Caco-2 (cell line): Measurements from ENCODE around the gene IQGAP3. TPM values are rescaled to one million over a fixed set of nuclear protein-coding genes. Genes with fewer than 3 reads are reported as not detected.

Experiments used
- BruUV-seq: library from RNA; stranded (reverse); fragments of 400-500 nt; replicated peaks from 2 replicates; lab custom pipeline; 2021; lab: Mats Ljungman, UMichigan
- CTCF ChIA-PET: fragments of 300-600 bp; sonication (Branson Sonifier 250); formaldehyde crosslinking; loops from one replicate; lab custom pipeline; 2022; ENCODE audit warnings: antibody characterized with exemption; lab: Charles Lee
- POLR2A ChIA-PET: fragments of 300-600 bp; sonication (Branson Sonifier 250); formaldehyde crosslinking; loops from one replicate; lab custom pipeline; 2022; ENCODE audit warnings: antibody characterized with exemption; lab: Charles Lee
- DNase-seq, 2 experiments: peaks; one replicate each; pipeline versions ENCODE4 v3.0.0 to v3.0.0-alpha.2; 2020 to 2022
- H3K27me3 ChIP-seq: replicated peaks from 2 replicates; pipeline ENCODE4 v1.6.0; 2011; ENCODE audit warnings: low read length; ENCODE audit not compliant: control insufficient read depth, insufficient read depth
- H3K36me3 ChIP-seq: 2 replicates; pipeline ENCODE4 v1.5.1; 2011; ENCODE audit warnings: low read length; ENCODE audit not compliant: control insufficient read depth, insufficient read depth
- H3K4me1 ChIP-seq: fragments of 250-450 bp; sonication (Bioruptor Pico); 2 replicates; pipeline ENCODE4 v1.5.1; 2020; ENCODE audit warnings: mild to moderate bottlenecking
- H3K4me3 ChIP-seq: 2 replicates; pipeline ENCODE4 v1.5.1; 2011; ENCODE audit warnings: low read depth, mild to moderate bottlenecking, control low read depth, low read length
- H3K9me3 ChIP-seq: fragments of 250-450 bp; sonication (Bioruptor Pico); 2 replicates; pipeline ENCODE4 v1.5.1; 2020; ENCODE audit warnings: mild to moderate bottlenecking, moderate library complexity
- H3K27ac Mint-ChIP-seq: one replicate; pipeline ENCODE4 v1.8.0; 2022; ENCODE audit warnings: mixed read lengths; ENCODE audit not compliant: unreplicated experiment
- H3K27me3 Mint-ChIP-seq: one replicate; pipeline ENCODE4 v1.8.0; 2022; ENCODE audit warnings: mixed read lengths; ENCODE audit not compliant: insufficient read depth, unreplicated experiment
- H3K36me3 Mint-ChIP-seq: one replicate; pipeline ENCODE4 v1.8.0; 2022; ENCODE audit warnings: mild to moderate bottlenecking, mixed read lengths; ENCODE audit not compliant: insufficient read depth, unreplicated experiment
- H3K4me1 Mint-ChIP-seq: one replicate; pipeline ENCODE4 v1.8.0; 2022; ENCODE audit warnings: low read depth, mixed read lengths; ENCODE audit not compliant: unreplicated experiment
- H3K4me3 Mint-ChIP-seq: one replicate; pipeline ENCODE4 v1.8.0; 2022; ENCODE audit warnings: mild to moderate bottlenecking, moderate library complexity, mixed read lengths; ENCODE audit not compliant: unreplicated experiment
- H3K9me3 Mint-ChIP-seq: one replicate; pipeline ENCODE4 v1.8.0; 2022; ENCODE audit warnings: mixed read lengths; ENCODE audit not compliant: unreplicated experiment
- CTCF ChIP-seq, 2 experiments: fragments of 200-600 bp in 1 of 2; IDR thresholded peaks; 1 replicate in 1 of 2; 2 replicates in 1 of 2; pipeline versions ENCODE4 v1.5.1 to v1.8.0; 2011 to 2022; ENCODE audit warnings: antibody characterized with exemption in 1 of 2, control low read depth in 1 of 2, inconsistent platforms in 1 of 2, low read depth in 1 of 2, low read length in 1 of 2, mild to moderate bottlenecking in 1 of 2, moderate library complexity in 1 of 2; ENCODE audit not compliant: insufficient read depth in 1 of 2, severe bottlenecking in 1 of 2, unreplicated experiment in 1 of 2
- intact Hi-C: fragments of 100-400 bp; cut with micrococcal nuclease; formaldehyde crosslinking; loops from one replicate; pipeline ENCODE4 v1.10.0; 2022; ENCODE audit not compliant: unreplicated experiment
- total RNA-seq: library from RNA; stranded (reverse); gene quantifications from 2 replicates; pipeline ENCODE4 v1.2.3, GENCODE V29; 2022

The IQGAP3 gene
- total RNA-seq, 1 experiment from 2014 or later, result 37.6 TPM

DNA sequence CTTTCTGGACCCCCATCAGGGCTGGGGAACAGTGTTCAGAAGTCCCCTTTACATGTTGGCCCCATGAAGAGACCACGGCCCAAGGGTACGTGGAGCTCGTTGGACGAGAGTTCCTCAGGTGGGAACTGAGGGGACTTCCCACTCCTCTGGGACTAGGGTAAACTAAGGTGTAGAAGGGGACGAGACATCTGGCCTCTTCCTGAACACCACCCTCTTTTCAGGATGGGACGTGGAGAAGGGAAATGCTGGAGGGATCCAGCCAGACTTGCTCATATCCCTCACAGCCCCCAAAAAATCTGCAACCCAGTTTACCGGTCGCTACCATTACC is 21.3 kb upstream of the IQGAP3 start:
- H3K36me3 ChIP-seq, result peaks cover 4% of the 10 kb centered on the region; the same call in 1 of the 2 replicates
- no peaks in the 10 kb centered on the region for H3K27me3 ChIP-seq
- H3K27ac Mint-ChIP-seq, result no peak overlapping the region
- BruUV-seq, result no TSS peak
- no peaks in the 10 kb centered on the region for H3K27me3 Mint-ChIP-seq
- H3K4me3 ChIP-seq, result no peak overlapping the region
- ChIA-PET POLR2A (no interaction called here), CTCF (interaction anchor here (0.6 kb wide), 1 partner anchor 34 kb away, joined by 3 read pairs; no protein-coding TSS in a partner anchor)
- TF ChIP-seq CTCF (IDR thresholded peaks at IDR 0.05; ENCODE audit: insufficient read depth in 1 of 2, low read depth in 1 of 2, low read length in 1 of 2, severe bottlenecking in 1 of 2, unreplicated experiment in 1 of 2), result no peak
- H3K9me3 ChIP-seq, result no peaks in the 10 kb centered on the region
- peaks cover 16% of the 10 kb centered on the region for H3K4me1 Mint-ChIP-seq
- H3K4me3 Mint-ChIP-seq, result no peak overlapping the region
- no peak for DNase-seq
- intact Hi-C loops, result no loop called here
- H3K4me1 ChIP-seq, result peaks cover 8% of the 10 kb centered on the region; the same call in 1 of the 2 replicates
- peaks cover 34% of the 10 kb centered on the region for H3K36me3 Mint-ChIP-seq
- no peaks in the 10 kb centered on the region for H3K9me3 Mint-ChIP-seq

DNA sequence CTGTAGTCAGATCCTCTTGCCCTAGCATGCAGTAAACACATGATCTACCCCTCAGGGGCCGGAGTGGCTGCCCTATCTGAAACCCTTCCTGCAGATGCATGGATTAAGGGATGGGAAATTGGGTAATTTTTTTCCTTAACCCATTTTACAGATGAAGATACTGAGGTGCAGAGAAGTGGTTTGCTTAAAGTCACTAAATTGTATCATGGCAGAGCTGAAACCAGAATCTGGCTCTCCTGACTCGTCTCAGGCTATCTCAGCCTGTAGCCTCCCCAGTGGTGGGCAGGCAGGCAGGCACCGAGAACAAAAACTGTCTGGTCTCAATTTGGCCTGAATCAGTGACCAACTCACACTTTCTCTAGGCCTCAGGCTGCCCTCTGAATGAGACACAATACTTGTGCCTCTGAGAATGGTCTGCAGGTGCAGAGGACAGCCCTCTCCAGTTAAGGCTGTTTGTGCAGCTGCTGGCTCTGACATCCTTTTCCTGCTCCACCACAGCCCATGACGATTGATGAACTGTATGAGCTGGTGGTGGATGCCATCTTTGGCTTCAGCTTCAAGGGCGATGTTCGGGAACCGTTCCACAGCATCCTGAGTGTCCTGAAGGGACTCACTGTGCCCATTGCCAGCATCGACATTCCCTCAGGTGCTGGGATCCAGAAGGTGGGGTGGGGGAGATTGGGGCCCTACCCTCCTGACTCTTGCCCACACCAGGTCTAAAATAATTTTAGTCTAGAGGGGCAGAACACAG is 20.7 kb upstream of the IQGAP3 start:
- no peak for DNase-seq
- Mint-ChIP-seq H3K27me3 (no peaks in the 10 kb centered on the region), H3K27ac (peak overlapping the region; percentile 40), H3K4me1 (peaks cover 16% of the 10 kb centered on the region), H3K9me3 (no peaks in the 10 kb centered on the region), H3K4me3 (peak overlapping the region; percentile 65), H3K36me3 (peaks cover 30% of the 10 kb centered on the region)
- ChIA-PET POLR2A (interaction anchor here (1.2 kb wide), 1 partner anchor 90 kb away, joined by 3 read pairs; no protein-coding TSS in a partner anchor), CTCF (interaction anchor here (0.6 kb wide), 1 partner anchor 35 kb away, joined by 3 read pairs; no protein-coding TSS in a partner anchor)
- Histone ChIP-seq H3K4me1 (peaks cover 8% of the 10 kb centered on the region; the same call in 1 of the 2 replicates), H3K4me3 (no peak overlapping the region), H3K27me3 (no peaks in the 10 kb centered on the region), H3K36me3 (peaks cover 4% of the 10 kb centered on the region; the same call in 1 of the 2 replicates), H3K9me3 (no peaks in the 10 kb centered on the region)
- no peak for TF ChIP-seq CTCF (IDR thresholded peaks at IDR 0.05; ENCODE audit: insufficient read depth in 1 of 2, low read depth in 1 of 2, low read length in 1 of 2, severe bottlenecking in 1 of 2, unreplicated experiment in 1 of 2)
- intact Hi-C loops, result no loop called here
- BruUV-seq, result no TSS peak

DNA sequence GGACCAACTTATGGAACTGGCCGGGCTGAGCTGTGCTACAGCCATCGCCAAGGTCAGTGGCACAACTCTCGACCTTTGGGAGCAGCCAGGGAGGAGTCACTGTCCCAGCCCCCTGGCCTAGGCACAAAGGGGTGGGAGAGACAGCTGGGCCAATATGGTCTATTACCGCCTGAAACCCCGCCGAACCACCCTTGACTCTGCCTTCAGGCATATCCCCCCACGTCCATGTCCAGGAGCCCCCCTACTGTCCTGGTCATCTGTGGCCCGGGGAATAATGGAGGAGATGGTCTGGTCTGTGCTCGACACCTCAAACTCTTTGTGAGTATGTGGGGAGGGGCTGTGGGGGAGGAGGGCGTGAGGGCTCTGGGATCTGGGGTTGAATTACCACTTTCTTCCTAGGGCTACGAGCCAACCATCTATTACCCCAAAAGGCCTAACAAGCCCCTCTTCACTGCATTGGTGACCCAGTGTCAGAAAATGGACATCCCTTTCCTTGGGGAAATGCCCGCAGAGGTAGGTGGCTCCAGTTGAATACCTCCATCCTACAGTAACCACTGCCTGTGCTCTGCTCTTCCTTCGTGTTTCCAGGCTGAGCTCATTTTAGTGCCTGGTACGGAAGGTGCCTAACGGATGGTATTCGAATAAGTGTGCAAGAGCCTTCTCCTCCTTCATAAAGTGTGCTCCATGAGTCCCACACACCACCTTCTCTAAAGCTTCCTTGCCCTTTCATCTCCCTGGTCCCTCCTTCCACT is 20.0 kb upstream of the IQGAP3 start:
- CTCF ChIA-PET, result interaction anchor here (0.8 to 1.3 kb wide), 5 partner anchors 9 to 146 kb away, joined by 3 to 6 read pairs (median 3); partner anchors contain the start of gene GPATCH4
- H3K4me3 Mint-ChIP-seq, result peak overlapping the region; percentile 65
- TF ChIP-seq CTCF (IDR thresholded peaks at IDR 0.05; ENCODE audit: insufficient read depth in 1 of 2, low read depth in 1 of 2, low read length in 1 of 2, severe bottlenecking in 1 of 2, unreplicated experiment in 1 of 2), result no peak

More for the DNA sequence above, 20.0 kb upstream of the IQGAP3 start:
- BruUV-seq, result TSS peak; percentile 42
- H3K4me3 ChIP-seq, result peak overlapping the region; percentile 69
- peaks cover 8% of the 10 kb centered on the region; the same call in 1 of the 2 replicates for H3K4me1 ChIP-seq
- H3K27me3 ChIP-seq, result no peaks in the 10 kb centered on the region
- intact Hi-C loops, result no loop called here
- peak overlapping the region; percentile 40 for H3K27ac Mint-ChIP-seq
- peaks cover 28% of the 10 kb centered on the region for H3K36me3 Mint-ChIP-seq
- no peak for DNase-seq
- H3K9me3 ChIP-seq, result no peaks in the 10 kb centered on the region
- no peaks in the 10 kb centered on the region for H3K27me3 Mint-ChIP-seq
- POLR2A ChIA-PET, result interaction anchor here (0.5 to 1.9 kb wide), 7 partner anchors 8 to 179 kb away, joined by 3 to 8 read pairs (median 4); partner anchors contain the start of gene MEF2D
- no peaks in the 10 kb centered on the region for H3K9me3 Mint-ChIP-seq
- peaks cover 16% of the 10 kb centered on the region for H3K4me1 Mint-ChIP-seq
- H3K36me3 ChIP-seq, result peaks cover 4% of the 10 kb centered on the region; the same call in 1 of the 2 replicates
